B cell (primary cell): ENCODE measurements around the gene SIL1.

Experiments used
- EZH2 ChIP-seq: IDR thresholded peaks from 2 replicates; pipeline ENCODE4 v1.6.1; 2012; ENCODE audit warnings: borderline replicate concordance, low read depth, mild to moderate bottlenecking, moderate library complexity, low read length; ENCODE audit not compliant: insufficient read depth, poor library complexity, severe bottlenecking
- TF ChIP-seq, protein P1 (sequence below): fragments of 200-600 bp; IDR thresholded peaks from one replicate; pipeline ENCODE4 v1.8.0; 2022; ENCODE audit warnings: antibody characterized with exemption, mild to moderate bottlenecking

DNA sequence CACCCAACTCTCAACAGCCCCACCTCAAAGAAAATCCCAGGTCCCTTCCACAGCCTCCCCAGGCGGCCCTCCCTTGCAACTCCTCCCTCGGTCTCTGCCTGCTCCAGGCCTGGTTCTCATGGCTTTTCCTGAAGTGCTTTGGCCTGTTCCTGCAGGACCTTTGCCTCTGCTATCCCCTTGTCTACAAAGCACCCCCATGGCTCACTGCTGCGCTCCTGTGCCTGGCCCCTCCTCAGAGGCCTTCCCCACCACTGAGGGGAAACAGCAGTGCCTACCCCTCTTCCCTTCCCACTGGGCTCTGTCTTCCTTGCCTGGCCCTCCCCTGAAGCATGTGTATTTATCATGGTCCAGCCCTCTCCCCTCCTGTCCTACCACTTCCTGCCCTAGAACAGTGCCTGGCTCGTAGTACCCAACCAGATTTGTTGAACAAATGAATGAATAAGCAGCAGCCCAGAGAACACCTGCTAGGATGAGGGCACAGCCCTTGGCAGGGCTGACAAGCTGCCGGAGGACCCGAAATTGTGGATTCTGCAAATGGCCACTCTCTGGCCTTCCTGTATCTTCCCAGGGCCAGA, 254.5 kb downstream of the SIL1 start:
- TF ChIP-seq, protein P1, sequence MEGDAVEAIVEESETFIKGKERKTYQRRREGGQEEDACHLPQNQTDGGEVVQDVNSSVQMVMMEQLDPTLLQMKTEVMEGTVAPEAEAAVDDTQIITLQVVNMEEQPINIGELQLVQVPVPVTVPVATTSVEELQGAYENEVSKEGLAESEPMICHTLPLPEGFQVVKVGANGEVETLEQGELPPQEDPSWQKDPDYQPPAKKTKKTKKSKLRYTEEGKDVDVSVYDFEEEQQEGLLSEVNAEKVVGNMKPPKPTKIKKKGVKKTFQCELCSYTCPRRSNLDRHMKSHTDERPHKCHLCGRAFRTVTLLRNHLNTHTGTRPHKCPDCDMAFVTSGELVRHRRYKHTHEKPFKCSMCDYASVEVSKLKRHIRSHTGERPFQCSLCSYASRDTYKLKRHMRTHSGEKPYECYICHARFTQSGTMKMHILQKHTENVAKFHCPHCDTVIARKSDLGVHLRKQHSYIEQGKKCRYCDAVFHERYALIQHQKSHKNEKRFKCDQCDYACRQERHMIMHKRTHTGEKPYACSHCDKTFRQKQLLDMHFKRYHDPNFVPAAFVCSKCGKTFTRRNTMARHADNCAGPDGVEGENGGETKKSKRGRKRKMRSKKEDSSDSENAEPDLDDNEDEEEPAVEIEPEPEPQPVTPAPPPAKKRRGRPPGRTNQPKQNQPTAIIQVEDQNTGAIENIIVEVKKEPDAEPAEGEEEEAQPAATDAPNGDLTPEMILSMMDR, result no peak
- no peak for TF ChIP-seq EZH2
